CD4-positive, alpha-beta T cell treated with Interleukin-21 for 1 hour (primary cell): Measurements from ENCODE around the gene UBL7.

Experiments
- DNase-seq: peaks from one replicate; pipeline ENCODE4 v3.0.0-alpha.2; 2020

The UBL7 gene

DNA sequence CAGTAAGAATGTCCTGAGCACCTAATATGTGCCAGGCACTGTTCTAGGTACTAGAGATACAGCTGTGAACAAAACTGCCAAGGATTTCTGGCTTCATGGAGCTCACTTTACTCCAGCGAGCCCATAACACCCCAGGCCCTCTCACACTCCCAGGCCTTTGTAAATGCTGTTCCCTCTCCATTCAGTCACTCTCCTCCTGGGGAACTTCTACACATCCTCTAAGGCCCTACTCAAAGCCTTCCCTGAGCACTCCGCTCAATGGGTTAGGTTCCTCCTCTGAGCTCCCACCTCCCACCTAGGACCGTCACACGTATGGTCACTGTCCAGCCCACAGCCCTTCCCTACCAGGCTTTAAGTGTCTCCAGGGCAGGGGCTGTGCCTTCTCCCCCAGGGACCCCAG is 54.4 kb downstream of the UBL7 start:
- DNase-seq = no peak

DNA sequence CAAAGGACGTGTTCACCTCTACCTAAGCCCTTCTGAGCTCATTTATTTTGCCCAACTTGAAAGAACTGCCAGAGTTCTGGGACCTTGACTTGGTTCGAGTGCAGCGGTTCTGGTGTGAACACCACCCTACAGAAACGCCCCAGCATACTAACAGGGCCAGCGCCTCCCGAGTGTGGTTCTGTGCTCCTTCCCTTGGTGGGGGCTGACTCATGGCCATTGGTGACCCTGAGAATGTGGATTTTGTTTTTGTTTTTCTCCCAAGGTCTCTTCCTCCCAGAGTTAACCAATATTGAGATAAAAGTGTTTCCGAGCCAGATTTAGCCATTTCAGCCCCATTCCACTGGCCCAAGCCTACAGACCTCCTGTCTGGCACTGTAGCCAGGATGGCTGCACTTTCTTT is 55.1 kb downstream of the UBL7 start:
- no peak for DNase-seq

DNA sequence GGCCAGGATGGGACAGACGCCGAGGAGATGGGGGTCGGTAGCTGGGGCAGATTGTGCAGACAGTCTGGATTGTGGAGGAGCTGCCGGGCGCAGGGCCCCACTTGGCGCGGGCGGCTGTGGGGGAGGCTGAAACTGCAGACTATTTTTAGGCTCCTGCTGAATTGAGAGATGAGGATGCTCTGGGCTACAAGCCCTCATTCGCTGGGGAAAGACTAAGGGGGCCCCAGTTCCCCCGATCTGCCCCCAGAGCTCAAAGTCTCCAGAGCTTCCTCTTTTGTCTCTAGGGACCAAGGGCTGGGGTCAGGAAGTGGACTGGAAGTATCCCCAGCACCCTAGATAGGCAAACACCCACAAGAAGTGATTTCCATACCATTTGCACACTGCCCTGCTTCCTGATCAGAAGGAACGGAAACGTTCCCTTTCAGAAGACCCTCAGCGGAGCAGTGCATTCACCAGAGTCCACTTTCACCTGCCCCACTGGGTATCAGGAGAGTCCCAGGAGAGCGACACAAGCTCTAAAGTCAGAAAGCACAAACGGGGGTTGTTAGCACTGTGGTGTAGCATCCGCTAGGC is 56.9 kb downstream of the UBL7 start:
- DNase-seq = no peak

DNA sequence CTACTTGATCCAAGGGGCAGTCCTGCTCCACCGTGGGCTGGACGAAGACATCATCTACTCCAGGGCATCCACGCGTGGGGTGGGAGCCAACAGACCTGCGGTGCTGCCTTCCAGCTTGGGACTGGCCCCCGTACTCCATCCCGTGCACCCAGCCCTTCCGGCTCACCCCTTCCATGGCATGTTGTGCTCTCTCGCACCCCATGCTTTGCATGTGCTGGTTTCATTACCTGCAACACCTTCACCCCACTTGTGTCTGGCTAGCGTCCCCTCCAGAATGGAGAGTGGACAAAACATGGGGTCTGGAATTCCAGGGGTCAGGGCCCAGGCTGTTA is 57.4 kb downstream of the UBL7 start:
- DNase-seq = no peak

DNA sequence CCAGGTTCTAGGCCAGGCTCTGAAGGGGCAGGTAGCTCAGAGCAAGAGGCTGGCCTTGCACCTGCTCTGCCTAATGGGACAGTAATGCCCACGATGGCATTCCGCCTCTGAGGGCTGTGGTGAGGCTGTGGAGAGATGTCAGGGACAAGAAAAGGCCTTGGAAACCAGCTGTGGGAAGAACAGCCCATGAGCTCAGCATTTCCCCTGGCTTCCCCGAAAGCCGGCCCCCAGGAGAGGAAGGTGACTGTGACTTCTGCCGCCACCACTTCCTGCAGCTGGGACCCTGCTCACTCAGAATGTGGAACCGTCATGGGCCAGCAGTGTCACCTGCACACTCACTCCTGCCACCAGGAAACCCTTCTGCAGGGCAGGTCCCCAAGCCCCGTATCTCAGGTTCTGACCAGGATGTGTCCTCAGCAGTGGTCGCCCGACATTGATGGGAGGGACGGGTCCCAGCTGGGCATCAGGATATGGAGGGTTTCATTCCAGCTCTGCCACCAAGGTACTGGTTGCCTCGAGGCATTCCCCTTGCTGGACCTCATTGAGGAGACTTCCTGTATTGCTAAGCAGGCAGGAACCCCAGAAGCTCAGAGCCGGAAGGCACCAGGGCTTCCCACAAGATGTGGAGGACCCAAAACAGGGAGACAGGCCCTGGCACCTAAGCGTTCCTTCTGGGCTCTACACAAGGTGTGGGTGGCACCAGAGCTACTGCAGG is 57.9 kb downstream of the UBL7 start:
- DNase-seq = peak; percentile 58

DNA sequence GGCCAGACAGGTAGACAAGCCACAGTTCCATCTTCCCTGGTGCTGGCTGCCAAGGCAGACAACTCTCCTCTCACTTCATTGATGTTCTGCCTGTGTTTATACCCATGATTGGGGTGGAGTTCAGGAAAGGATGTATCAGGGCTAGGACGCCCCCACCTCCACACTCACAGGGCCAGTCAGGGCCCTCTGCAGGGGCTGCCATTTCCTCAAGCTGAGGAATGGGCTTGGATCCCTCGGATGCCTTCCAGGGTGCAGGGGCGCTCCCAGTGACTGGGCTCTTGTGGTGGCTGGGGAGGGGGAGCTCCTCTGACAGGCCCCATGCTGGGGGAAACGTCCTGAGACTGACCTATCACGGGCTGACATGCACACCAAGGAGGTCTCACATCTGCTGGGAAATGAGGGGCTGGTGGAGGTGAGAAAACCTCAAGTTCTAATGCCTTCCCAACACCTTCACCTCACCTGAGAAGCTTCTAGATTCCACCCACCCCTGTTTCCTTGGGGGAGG is 58.6 kb downstream of the UBL7 start:
- DNase-seq = peak; percentile 37

DNA sequence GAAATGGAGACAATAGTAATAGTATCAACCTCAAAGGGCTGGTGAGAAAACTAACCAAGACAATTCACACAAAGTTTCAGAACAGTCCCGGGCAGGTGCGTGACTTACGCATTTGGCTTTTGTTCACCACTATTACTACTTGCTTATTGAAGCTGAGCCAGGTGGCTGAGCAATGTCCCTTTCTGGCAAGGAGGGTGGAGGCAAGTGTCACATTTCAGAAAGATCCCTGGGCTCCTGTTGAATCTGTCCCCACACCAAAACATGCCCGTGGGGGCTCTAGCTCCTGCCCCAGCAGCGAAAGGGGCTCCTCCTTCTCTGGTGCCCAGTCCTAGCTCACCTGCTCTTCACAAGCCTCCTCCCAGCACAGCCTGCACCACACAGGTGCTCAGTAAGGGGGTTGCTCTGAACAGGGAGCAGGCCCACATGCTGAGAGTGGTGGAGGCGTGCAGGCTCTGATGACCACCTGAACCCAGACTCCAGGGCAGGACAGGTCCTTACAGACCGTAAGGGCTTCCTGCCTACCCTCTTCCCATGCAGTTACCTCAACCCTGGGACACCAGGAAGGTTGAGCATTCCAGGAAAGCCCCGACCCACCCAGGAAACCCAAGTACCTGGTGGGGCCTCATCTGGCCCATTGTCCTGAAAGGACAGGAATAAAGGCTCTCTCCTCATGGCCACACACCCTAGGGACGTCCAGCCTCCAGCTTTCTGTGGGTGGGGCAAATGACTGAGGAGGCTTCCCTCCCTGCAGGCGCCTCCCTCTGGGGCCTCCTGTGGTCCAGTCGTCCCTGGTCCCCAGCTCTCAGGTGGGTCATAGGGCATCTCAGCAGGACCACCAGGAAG is 59.8 kb downstream of the UBL7 start:
- no peak for DNase-seq

DNA sequence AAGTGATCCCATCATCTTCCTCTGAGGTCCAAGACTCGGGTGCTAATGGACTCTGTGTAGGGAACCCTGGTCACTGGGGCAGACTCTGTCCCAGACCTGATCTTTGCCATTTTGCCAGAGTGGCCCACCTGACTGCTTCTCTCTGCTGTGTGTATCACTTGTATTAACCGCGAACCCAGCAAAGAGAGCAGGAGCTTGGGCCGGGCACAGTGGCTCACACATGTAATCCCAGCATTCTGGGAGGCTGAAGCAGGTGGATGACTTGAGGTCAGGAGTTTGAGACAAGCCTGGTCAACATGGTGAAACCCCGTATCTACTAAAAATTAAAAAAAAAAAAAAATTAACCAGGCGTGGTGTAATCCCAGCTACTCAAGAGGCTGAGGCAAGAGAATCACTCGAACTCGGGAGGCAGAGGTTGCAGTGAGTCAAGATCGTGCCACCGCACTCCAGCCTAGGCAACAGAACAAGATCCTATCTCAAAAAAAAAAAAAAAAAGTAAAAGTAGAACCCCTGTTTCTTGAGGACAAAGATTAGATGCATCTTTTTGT is 60.6 kb downstream of the UBL7 start:
- no peak for DNase-seq

DNA sequence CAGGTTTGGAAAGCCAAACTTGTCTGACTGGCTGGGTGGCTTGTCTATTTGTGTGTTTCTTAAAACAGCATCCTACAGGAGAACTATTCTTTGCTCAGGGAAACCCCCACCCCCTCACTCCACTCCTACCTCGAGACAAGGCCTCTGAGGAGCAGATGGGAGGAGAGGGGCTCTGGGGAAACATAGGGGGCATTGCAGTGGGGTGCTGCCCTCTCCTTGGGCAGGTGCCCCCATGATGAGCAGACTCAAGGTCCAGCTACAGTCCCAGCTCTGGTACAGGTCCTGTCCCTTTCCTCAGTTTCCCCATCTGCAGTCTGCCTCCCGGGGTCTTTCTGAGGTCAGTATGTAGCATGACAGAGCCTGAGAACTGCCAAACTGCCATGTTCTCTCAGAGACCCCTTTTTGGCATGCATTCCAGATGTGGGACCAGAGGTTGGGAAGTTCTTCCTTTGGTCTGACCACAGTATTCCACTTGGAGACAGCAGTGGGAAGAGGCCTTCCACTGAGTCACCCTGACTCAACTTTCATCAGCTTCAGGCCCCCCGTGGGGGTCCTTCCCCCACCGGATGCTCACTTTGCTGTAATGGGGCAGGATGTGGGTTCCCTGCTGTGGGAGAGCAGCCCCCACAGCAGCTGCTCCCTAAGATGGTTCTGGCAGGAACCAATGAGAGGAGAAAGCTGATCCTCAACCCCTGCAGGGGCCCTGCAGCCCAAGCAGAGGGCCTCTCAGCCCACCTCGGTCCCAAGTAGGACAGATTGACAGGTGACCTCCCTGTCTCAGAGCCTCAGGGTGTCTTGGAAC is 61.2 kb downstream of the UBL7 start:
- peak; percentile 39 for DNase-seq

DNA sequence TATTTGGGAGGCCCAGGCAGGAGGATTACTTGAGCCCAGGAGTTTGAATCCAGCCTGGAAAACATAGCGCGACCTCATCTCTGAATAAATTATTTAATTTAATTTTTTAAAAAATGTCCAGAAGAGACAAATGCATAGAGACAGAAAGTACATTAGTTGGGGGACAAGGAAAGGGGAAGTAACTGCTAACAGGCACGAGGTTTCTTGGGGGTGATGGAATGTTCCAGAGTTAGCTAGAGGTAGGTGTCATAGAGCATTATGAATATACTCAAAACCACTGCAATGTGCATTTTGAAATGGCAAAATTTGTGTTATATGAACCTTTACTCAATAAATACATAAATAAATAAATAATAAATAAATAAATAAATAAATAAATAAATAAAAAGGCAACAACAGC is 61.9 kb downstream of the UBL7 start:
- DNase-seq = no peak

DNA sequence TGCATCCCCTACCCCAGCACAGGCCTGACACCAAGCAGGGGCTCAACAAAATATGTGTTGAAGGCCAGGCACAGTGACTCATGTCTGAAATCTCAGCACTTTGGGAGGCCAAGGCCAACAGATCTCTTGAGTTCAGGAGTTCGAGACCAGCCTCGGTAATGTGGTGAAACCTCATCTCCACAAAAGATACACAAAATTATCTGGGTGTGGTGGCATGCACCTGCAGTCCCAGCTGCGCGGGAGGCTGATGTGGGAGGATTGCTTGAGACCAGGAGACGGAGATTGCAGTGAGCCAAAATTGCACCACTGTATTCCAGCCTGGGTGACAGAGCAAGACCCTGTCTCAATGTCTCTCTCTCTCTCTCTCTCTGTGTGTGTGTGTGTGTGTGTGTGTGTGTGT is 62.8 kb downstream of the UBL7 start:
- DNase-seq = no peak

DNA sequence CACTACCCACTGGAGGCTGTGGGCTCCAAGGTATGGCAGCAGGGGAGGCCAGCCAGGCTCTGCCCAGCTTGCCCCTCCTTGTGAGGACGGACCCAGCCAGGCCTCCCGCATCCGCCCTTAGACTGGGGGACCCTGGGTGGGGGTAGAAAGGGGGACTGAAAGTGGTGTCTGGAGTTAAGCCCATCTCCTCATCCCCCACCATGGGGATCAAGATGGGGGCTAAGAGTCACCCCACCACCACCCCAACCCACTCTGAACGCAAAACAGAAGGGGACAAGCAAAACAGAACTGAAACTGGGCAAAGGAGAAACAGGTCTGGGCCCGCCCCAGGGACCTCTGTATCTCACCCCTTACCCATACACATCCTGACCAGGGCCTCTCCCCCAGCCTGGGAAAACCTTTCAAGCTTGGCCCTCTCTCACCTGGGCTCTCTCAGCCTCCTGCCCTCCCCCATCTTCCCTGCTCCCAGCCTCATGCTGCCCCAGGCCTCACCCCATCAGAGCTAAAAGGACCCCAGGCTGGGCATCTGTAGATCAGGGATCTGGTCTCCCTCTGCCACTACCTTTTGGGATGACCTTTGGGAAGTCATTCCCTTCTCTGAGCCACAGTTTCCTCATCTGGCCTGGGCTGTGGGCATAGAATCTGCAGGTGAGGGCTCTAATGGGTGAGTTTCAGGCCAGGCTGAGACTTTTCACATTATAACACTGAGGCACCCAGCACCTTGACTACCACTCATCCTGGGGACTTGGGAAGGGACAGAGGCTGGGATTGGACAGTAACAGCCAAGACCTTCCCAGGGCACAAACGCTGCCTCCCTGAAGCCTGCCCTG is 63.5 kb downstream of the UBL7 start:
- no peak for DNase-seq

DNA sequence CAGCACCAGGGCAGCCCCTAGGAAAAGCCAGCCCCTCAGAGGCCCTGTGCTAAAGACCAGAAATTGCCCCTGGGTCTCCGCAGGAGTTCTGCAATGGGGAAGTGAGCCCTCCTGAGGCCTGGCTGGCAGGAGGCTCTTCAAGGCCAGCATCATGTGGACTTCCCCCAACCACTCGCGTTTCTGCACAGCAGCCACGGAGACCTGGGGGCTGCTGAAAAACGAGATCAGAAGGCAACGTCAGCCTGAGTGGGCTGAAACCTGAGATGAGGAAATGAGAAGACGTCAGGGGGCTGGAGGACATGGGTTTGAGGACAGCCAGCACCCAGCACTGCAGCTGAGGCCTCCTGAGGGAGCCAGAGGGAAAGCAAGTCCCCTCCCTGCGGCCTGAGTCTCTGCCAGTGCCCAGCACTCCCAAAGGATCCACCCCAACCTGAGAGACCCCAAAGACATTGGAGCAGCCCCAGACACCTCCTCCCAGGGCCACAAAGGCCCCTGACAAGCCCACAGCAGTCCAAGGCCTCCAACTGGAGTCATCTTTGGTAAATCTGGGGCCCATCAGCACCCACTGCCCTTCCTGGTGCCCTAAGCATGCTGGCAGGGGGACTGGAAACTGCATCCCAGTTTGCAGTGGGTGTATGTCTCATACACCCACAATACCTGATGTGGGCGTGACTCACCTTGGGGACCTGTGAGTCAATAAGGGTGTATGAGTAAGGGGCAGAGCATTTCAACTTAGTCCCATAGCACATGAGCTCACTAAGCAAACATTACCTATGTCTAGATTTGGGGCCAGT is 64.3 kb downstream of the UBL7 start:
- peak; percentile 24 for DNase-seq

DNA sequence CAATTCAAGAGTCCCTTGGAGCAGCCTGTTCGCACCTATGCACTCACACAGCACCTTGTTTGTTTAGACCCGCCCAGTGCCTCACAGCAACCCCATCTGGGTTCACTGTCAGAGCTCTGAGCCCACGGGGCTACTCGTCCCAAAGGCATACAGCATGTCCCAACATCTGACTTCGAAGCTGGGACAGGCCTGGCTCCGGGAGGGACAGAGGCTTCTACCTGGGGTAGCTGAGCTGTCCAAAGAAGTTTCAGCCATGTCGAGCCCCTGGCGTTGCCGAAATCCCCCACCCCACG is 64.9 kb downstream of the UBL7 start:
- DNase-seq = no peak
